Measurements from ENCODE around the gene CARD10.

GRCh38 chr22:37565830-37566229 lies 46.6 kb upstream of the CARD10 start:
- TF ChIP-seq SUZ12 (IDR thresholded peaks at IDR 0.05; ENCODE audit: extremely low read depth, insufficient read depth, insufficient read length) (no peak), ZNF274 (IDR thresholded peaks at IDR 0.05; ENCODE audit: low read depth, low read length) (no peak)
